PFSK-1 (cell line): Measurements from ENCODE around the gene TRPM3.

Experiments
- FOXP2 ChIP-seq: optimal IDR thresholded peaks from 2 replicates; pipeline ENCODE3; 2011; ENCODE audit warnings: borderline replicate concordance, control low read depth, inconsistent platforms; ENCODE audit not compliant: insufficient read depth; ENCODE audit errors: extremely low read length, extremely low read depth
- POLR2AphosphoS5 ChIP-seq: IDR thresholded peaks from 2 replicates; pipeline ENCODE4 v1.6.1; 2012; ENCODE audit warnings: low read depth, mild to moderate bottlenecking, control low read depth, low read length, moderate library complexity
- REST ChIP-seq, 2 experiments: IDR thresholded peaks; 2 replicates each; pipeline versions ENCODE4 v1.6.1 to v1.8.0; 2011 to 2012; ENCODE audit warnings: low read depth in 2 of 2, low read length in 2 of 2, control low read depth in 1 of 2, inconsistent platforms in 1 of 2, mild to moderate bottlenecking in 1 of 2, moderate library complexity in 1 of 2; ENCODE audit not compliant: insufficient read depth in 1 of 2
- SIN3A ChIP-seq: IDR thresholded peaks from 2 replicates; pipeline ENCODE4 v1.6.1; 2012; ENCODE audit warnings: mild to moderate bottlenecking, low read length, moderate library complexity, borderline replicate concordance; ENCODE audit not compliant: insufficient read depth
- TAF1 ChIP-seq: IDR thresholded peaks from 2 replicates; pipeline ENCODE4 v1.6.1; 2012; ENCODE audit warnings: low read length, control low read depth, borderline replicate concordance; ENCODE audit not compliant: insufficient read depth

Gene TRPM3

GRCh38 chr9:70979966-70980365 lies 141.5 kb downstream of the TRPM3 start:
- TF ChIP-seq FOXP2 = no peak
- no peak for TF ChIP-seq REST (IDR thresholded peaks at IDR 0.05; ENCODE audit: insufficient read depth in 1 of 2, low read depth in 2 of 2, low read length in 2 of 2)
- no peak for TF ChIP-seq SIN3A
- no peak for TF ChIP-seq POLR2AphosphoS5
- no peak for TF ChIP-seq TAF1

DNA sequence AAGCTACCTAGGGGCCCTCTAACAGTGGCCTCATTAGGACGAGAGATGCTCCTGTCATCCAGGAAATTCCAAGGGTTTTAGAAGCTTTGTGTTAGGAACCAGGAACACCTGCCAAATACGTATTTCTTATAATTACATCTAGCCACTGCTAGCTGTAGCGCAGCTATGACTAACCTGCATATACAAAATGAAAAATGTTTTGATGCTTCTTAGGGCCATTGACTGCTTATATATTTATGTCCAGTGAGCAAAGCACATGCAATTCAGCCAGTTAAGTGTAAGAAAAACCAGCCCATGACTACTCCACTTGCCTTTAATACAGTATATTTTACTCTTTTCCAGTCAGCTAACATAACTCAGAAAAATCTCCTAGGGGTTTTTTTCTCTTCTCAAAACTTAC lies 143.3 kb downstream of the TRPM3 start:
- TF ChIP-seq POLR2AphosphoS5 = no peak
- no peak for TF ChIP-seq FOXP2
- TF ChIP-seq TAF1 = no peak
- no peak for TF ChIP-seq REST (IDR thresholded peaks at IDR 0.05; ENCODE audit: insufficient read depth in 1 of 2, low read depth in 2 of 2, low read length in 2 of 2)
- no peak for TF ChIP-seq SIN3A

DNA sequence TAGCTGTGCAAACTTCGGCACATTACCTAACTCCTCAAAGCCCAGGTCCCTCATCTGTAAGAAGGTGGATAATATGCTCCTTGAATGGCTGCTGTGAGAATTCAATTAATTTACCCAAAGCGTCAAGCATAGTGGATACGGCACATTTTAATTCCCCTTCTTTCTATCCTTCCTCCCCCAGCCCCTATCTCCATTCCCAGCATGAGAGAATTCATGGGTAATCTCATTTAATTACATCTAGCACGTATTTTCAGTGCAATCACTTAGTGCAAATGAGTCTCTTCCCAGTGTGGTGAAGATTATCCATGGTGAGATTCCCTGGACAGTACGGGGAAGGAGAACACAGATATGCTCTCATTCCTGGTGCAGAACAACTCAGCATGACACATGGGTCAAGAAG lies 145.6 kb downstream of the TRPM3 start:
- TF ChIP-seq POLR2AphosphoS5 (no peak), REST (IDR thresholded peaks at IDR 0.05; ENCODE audit: insufficient read depth in 1 of 2, low read depth in 2 of 2, low read length in 2 of 2) (no peak), FOXP2 (no peak), TAF1 (no peak)

- no peak for TF ChIP-seq TAF1
- TF ChIP-seq REST (IDR thresholded peaks at IDR 0.05; ENCODE audit: insufficient read depth in 1 of 2, low read depth in 2 of 2, low read length in 2 of 2) = no peak
Measured at GRCh38 chr9:70971723-70972122, 149.7 kb downstream of the TRPM3 start.

DNA sequence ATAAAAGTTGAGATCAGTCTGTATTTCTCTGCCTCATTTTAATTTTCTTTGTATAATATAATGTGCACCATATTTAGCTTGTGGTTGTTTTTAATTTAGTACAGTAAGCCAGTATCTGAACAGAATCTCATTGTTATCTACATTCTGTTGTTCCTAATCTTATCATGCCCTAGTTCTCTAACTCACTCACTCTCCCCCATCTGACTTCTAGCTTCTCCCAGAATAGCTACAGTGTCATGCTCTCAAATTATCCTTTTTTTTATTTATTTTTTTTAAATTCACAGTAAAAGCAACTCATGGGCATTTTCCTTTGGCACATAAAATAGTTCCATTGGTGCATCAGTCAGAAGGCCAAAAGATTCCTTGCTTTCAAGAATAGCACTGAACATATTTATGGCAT lies 156.6 kb downstream of the TRPM3 start:
- no peak for TF ChIP-seq POLR2AphosphoS5
- TF ChIP-seq FOXP2 = no peak
- no peak for TF ChIP-seq SIN3A
- TF ChIP-seq TAF1 = no peak
- no peak for TF ChIP-seq REST (IDR thresholded peaks at IDR 0.05; ENCODE audit: insufficient read depth in 1 of 2, low read depth in 2 of 2, low read length in 2 of 2)
